ENCODE results near the gene GADD45G.

GRCh38 chr9:89632736-89633135 is 27.9 kb downstream of the GADD45G start:
- no peak for TF ChIP-seq ZFP3 (CRISPR knock-in tag; IDR thresholded peaks at IDR 0.05)
- no peak for TF ChIP-seq ZFP30 (CRISPR knock-in tag; IDR thresholded peaks at IDR 0.05)
- no peak for TF ChIP-seq SNAI2 (CRISPR knock-in tag; IDR thresholded peaks at IDR 0.05)
- TF ChIP-seq ESRRG (CRISPR knock-in tag; IDR thresholded peaks at IDR 0.05) = no peak
- no peak for TF ChIP-seq OSR1 (CRISPR knock-in tag; IDR thresholded peaks at IDR 0.05)
- no peak for TF ChIP-seq PATZ1 (CRISPR knock-in tag; IDR thresholded peaks at IDR 0.05; ENCODE audit: borderline replicate concordance)
- no peak for TF ChIP-seq RARB (CRISPR knock-in tag; IDR thresholded peaks at IDR 0.05)
- no peak for TF ChIP-seq TCF4 (CRISPR knock-in tag; IDR thresholded peaks at IDR 0.05; ENCODE audit: borderline replicate concordance)
- TF ChIP-seq TSHZ2 (CRISPR knock-in tag; IDR thresholded peaks at IDR 0.05) = no peak
- TF ChIP-seq BACH2 (CRISPR knock-in tag; IDR thresholded peaks at IDR 0.05; ENCODE audit: borderline replicate concordance) = no peak

Data from SK-N-SH treated with all-trans-retinoic acid at 6 μM for 48 hours (cell line).